NCI-H2107 treated with DMSO at 0.1 percent for 48 hours (cell line): Measurements from ENCODE around the gene KRTAP4-6.
"Not testable (repeated sequence)": the region's sequence is repeated elsewhere in the genome, so short reads cannot be mapped to it uniquely, and the experiment has no call there.

Experiments used
- DNase-seq: peaks from one replicate; lab custom pipeline; 2025; ENCODE audit not compliant: unreplicated experiment; lab: John Stamatoyannopoulos, UW

Gene KRTAP4-6

GRCh38 chr17:41140360-41141131, at the start of gene KRTAP4-6:
Gene KRTAP4-6, minus strand, starts transcription at chr17:41140544. Its CDS starts 57 bp downstream, at chr17:41140487.
- DNase-seq: no peak

- DNase-seq: not testable (repeated sequence)
These were observed 49.5 kb upstream of the KRTAP4-6 start, which contains the start of gene KRTAP9-1 for GRCh38 chr17:41189837-41190318. Gene KRTAP9-1, plus strand, starts transcription at chr17:41189887. Its CDS starts 0 bp downstream, at chr17:41189887.

GRCh38 chr17:41186872-41187271, 46.5 kb upstream of the KRTAP4-6 start:
- DNase-seq: no peak

- DNase-seq: no peak
These were observed 44.7 kb upstream of the KRTAP4-6 start for GRCh38 chr17:41185001-41185400.

DNA sequence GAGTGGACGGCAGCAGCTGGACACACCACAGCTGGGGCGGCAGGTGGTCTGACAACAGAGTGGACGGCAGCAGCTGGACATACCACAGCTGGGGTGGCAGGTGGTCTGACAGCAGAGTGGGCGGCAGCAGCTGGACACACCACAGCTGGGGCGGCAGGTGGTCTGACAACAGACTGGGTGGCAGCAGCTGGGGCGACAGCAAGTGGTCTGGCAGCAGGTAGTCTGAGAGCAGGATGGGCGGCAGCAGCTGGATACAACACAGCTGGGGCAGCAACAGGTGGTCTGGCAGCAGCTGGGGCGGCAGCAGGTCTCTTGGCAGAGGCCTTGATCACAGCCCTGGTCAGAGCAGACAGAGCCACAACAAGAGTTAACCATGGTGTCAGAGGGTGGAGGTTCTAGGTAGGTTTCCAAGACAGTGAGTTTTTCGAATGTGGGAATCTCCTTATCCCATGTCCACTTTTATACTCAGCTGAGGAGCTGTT, 44.2 kb upstream of the KRTAP4-6 start, which contains the start of gene KRTAP4-1:
KRTAP4-1 (minus strand) TSS at position 432 of the 482 bp plus-strand sequence; CDS start at position 375, 57 bp downstream.
- DNase-seq: no peak

DNA sequence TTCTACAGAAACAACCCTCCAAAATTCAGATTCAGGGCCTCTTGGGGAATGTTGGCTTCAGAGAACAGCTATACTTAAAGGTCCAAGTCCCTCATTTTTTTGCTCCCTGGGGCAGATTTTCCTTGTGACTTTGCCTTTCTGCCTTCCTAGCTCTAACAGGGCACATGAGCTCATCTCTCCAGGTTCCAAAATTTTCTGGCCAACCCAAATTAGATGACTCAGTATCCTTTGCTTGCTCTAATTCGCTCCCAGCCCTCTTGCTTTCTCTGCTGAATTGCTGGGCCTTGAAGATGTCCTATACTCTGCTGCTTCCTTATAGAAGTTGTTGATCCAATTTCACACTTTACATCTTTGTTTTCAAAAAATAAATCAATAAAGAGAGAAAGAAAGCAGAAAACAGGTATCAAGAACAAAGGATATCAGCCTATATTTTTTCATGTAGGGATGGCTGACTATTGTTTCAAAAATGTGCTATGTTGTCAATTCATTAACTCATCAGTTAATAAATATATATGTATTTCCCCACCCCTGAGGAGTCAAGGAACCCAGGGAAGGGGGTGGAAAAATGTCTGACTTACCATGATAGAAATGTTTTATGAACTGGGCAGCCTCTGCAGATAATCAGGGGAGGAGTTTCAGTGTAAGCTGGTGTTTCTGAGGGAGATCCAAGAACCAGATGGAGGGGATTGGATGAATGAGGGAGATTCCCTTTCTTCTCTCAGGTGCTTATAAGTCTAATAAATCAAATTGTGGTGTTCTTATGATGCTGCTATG, 38.7 kb upstream of the KRTAP4-6 start:
- no peak for DNase-seq

GRCh38 chr17:41178341-41178740, 38.0 kb upstream of the KRTAP4-6 start:
- no peak for DNase-seq

GRCh38 chr17:41177727-41178271, 37.5 kb upstream of the KRTAP4-6 start, which contains the start of gene KRTAP4-2:
Gene KRTAP4-2, minus strand, starts transcription at chr17:41178221. Its CDS starts 57 bp downstream, at chr17:41178164.
- DNase-seq: no peak

DNA sequence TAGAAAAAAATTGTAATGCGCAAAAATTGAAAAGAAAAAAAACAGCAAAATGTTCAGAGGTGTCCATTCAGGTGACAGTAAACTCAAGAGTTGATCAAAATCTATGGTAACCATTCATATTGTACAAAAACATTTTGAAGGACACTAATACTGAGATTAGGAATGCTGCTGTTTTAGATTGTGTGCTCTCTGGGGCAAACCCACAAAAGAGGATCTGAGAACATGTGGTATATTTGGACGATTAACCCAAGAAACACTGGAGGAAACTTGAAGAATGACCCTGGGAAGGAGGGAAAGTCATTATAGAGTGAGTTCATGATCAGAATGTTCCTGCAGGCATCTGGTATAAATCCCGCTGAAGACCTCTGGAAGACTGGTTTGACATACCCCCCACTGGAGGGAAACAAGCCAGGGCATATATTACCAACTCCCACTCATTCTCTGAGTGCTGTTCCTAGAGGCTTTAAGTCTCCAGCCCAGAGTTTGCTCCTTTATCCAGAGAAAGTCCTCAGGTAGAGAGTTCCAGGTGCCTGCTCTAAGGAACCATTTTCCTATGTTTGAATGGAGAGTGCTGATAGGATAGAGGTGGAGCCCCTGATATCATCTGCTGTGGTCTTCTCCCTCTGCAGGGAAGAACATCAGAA, 36.5 kb upstream of the KRTAP4-6 start:
- no peak for DNase-seq

- DNase-seq: no peak
These were observed 31.5 kb upstream of the KRTAP4-6 start for GRCh38 chr17:41171886-41172285.

GRCh38 chr17:41168121-41168520, 27.8 kb upstream of the KRTAP4-6 start, which contains the start of gene KRTAP4-3:
Gene KRTAP4-3, minus strand, starts transcription at chr17:41168221. Its CDS starts 49 bp downstream, at chr17:41168172.
- no peak for DNase-seq

DNA sequence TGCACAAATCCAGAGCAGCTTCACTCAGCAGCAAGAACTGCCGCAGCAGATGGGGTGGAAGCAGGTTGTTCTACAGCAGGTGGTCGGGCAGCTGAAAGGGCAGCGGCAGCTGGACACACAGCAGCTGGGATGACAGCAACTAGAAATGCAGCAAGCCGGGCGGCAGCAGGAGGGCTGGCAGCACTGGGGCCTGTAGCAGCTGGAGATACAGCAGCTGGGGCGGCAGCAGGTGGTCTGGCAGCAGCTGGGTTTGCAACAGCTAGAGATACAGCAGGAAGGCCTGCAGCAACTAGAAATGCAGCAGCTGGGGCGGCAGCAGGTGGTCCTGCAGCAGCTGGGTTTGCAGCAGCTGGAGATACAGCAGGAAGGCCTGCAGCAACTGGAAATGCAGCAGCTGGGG, 27.2 kb upstream of the KRTAP4-6 start:
- no peak for DNase-seq

DNA sequence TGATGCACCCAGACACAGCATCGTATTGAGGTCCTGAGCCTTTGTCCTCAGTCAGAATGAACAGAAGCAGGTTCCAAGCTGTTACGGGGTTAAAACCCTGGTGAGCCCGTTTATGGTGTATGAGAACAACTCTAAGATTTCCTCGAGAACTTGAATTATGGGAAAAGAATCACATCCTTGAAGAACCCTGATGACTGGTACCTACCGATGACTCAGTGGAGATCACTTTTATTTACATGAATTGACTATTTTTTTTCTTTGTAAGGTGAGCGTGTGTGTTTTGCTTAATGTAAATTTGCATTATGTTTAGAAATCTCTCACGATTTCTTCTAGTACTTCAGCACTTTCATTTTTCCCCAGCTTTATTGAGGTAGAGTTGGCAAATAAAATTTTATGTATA, 23.5 kb upstream of the KRTAP4-6 start:
- no peak for DNase-seq

GRCh38 chr17:41160648-41161047, 20.3 kb upstream of the KRTAP4-6 start, which contains the start of gene KRTAP4-4:
Gene KRTAP4-4, minus strand, starts transcription at chr17:41160748. Its CDS starts 57 bp downstream, at chr17:41160691.
- no peak for DNase-seq

GRCh38 chr17:41160190-41160589, 19.8 kb upstream of the KRTAP4-6 start:
- not testable (repeated sequence) for DNase-seq

- no peak for DNase-seq
These were observed 13.5 kb upstream of the KRTAP4-6 start for GRCh38 chr17:41153856-41154255.

DNA sequence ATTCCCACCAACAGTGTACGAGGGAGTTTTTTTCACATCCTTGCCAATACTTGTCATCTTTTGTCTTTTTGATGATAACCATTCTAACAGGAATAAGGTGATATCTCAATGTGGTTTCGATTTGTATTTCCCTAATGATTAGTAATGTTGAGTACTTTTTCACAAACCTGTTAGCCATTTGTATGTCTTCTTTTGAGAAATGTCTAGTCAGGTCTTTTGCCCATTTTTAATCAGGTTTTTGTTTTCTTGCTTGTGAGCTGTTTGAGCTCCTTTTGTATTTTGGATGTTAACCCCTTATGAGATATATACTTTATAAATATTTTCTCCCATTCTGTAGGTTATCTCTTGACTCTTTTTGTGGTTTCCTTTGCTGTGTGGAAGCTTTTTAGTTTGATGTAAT, 11.2 kb upstream of the KRTAP4-6 start:
- DNase-seq: no peak

DNA sequence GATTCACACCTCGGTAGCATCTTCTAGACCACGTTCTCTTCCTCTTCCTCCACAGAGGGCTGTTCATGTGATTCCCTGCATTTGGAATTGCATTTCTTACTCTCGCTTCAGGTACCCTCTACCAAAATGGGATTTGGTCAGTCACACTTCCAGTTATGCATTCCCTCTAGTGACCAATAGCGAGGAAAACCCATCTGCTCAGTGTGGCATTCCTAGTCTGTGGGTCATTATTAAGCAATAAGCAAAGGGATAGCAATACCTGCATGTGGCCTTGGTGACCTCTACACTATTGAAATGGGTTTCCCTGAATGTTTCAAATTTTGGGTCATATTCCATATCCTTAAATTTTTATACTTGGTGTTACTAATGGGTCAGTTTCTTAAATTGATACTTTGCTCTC, 9.7 kb upstream of the KRTAP4-6 start:
- DNase-seq: no peak

- DNase-seq: no peak
These were observed 9.3 kb upstream of the KRTAP4-6 start, which contains the start of gene KRTAP4-5 for GRCh38 chr17:41149652-41149985. Gene KRTAP4-5, minus strand, starts transcription at chr17:41149825. Its CDS starts 58 bp downstream, at chr17:41149767.

DNA sequence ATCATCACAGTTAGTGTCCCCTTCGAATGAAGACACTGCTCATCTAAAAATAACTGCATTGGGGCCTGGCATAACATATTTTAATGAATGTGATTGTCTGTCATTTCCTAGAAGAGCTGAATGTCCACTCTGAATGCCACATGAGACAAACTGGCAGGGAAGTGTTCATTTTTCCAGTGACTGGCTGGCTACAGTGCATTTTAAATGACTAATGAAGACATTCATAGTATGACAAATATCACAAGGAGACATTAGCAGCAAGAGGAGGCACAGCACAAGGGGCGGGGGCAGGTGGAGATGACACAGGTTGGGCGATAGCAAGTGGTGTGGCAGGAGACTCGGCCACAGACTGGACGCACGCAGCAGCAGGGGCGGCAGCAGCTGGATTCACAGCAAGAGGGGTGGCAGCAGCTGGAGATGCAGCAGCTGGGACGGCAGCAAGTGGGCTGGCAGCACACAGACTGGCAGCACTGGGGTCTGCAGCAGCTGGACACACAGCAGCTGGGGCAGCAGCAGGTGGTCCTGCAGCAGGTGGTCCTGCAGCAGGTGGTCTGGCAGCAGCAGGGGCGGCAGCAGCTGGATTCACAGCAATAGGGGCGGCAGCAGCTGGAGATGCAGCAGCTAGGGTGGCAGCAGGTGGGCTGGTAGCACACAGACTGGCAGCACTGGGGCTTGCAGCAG, 8.8 kb upstream of the KRTAP4-6 start:
- DNase-seq: not testable (repeated sequence)
